VCaP (cell line): ENCODE results near the gene TENT4B.

Experiments used
- H3K27ac ChIP-seq: fragments of 450-650 bp; 2 replicates; pipeline ENCODE4 v1.5.1; 2017
- CTCF ChIP-seq: fragments of 450-650 bp; conservative IDR thresholded peaks from 2 replicates; pipeline ENCODE4 v1.5.1; 2017; ENCODE audit warnings: mild to moderate bottlenecking, moderate library complexity

Gene TENT4B

GRCh38 chr16:50256604-50257003 is 103.5 kb downstream of the TENT4B start:
- no peak for TF ChIP-seq CTCF
- H3K27ac ChIP-seq, result no peak overlapping the region

- H3K27ac ChIP-seq, result no peak overlapping the region
- no peak for TF ChIP-seq CTCF
Measured at GRCh38 chr16:50257876-50258275, 104.8 kb downstream of the TENT4B start.

- no peak overlapping the region for H3K27ac ChIP-seq
- TF ChIP-seq CTCF, result no peak
Measured at GRCh38 chr16:50259334-50260205, 106.5 kb downstream of the TENT4B start.

GRCh38 chr16:50260206-50261159 is 107.4 kb downstream of the TENT4B start:
- H3K27ac ChIP-seq, result no peak overlapping the region
- TF ChIP-seq CTCF, result no peak

GRCh38 chr16:50261160-50261706 is 108.1 kb downstream of the TENT4B start:
- no peak overlapping the region for H3K27ac ChIP-seq
- TF ChIP-seq CTCF, result no peak

- no peak for TF ChIP-seq CTCF
- H3K27ac ChIP-seq, result no peak overlapping the region
Measured at GRCh38 chr16:50261707-50262235, 108.7 kb downstream of the TENT4B start.
